Endodermal cell (in vitro differentiated cells): ENCODE data around the gene DUSP16. TPM values are rescaled to one million over a fixed set of nuclear protein-coding genes. Genes with fewer than 3 reads are reported as not detected.

Experiments used
- DNase-seq: peaks from one replicate; pipeline ENCODE4 v3.0.0-alpha.2; 2017
- H3K27ac ChIP-seq: 2 replicates; pipeline ENCODE4 v1.5.1; 2013; ENCODE audit warnings: mild to moderate bottlenecking, low read depth, low read length, moderate library complexity
- H3K27me3 ChIP-seq: 2 replicates; pipeline ENCODE4 v1.6.1; 2013; ENCODE audit warnings: mild to moderate bottlenecking, low read length, moderate library complexity; ENCODE audit not compliant: insufficient read depth, control insufficient read depth, poor library complexity, severe bottlenecking
- H3K36me3 ChIP-seq: 2 replicates; pipeline ENCODE4 v1.7.0; 2013; ENCODE audit warnings: mild to moderate bottlenecking, low read length, moderate library complexity; ENCODE audit not compliant: control insufficient read depth, insufficient read depth
- H3K4me1 ChIP-seq: one replicate; pipeline ENCODE4 v1.7.0; 2013; ENCODE audit warnings: low read length; ENCODE audit not compliant: control insufficient read depth, insufficient read depth
- H3K4me3 ChIP-seq: 2 replicates; pipeline ENCODE4 v1.5.1; 2013; ENCODE audit warnings: mild to moderate bottlenecking, low read length, moderate library complexity
- H3K9ac ChIP-seq: 2 replicates; pipeline ENCODE4 v1.6.1; 2013; ENCODE audit warnings: mild to moderate bottlenecking, low read length, moderate library complexity; ENCODE audit not compliant: poor library complexity, severe bottlenecking; ENCODE audit errors: extremely low read depth
- H3K9me3 ChIP-seq: 2 replicates; pipeline ENCODE4 v1.6.1; 2013; ENCODE audit warnings: mild to moderate bottlenecking, low read length, moderate library complexity; ENCODE audit not compliant: control insufficient read depth
- H3K27ac Mint-ChIP-seq: 2 replicates; pipeline ENCODE4 v1.8.0; 2020; ENCODE audit warnings: mixed read lengths
- H3K27me3 Mint-ChIP-seq: 2 replicates; pipeline ENCODE4 v1.8.0; 2021; ENCODE audit warnings: mild to moderate bottlenecking, mixed read lengths; ENCODE audit not compliant: insufficient read depth
- H3K36me3 Mint-ChIP-seq: 2 replicates; pipeline ENCODE4 v1.8.0; 2020; ENCODE audit warnings: low read depth, mixed read lengths
- H3K4me1 Mint-ChIP-seq: 2 replicates; pipeline ENCODE4 v1.8.0; 2020; ENCODE audit warnings: mixed read lengths
- H3K4me3 Mint-ChIP-seq: 2 replicates; pipeline ENCODE4 v1.8.0; 2020; ENCODE audit warnings: mild to moderate bottlenecking, moderate library complexity, mixed read lengths
- H3K9me3 Mint-ChIP-seq: 2 replicates; pipeline ENCODE4 v1.8.0; 2020; ENCODE audit warnings: mild to moderate bottlenecking, mixed read lengths
- WGBS, 2 experiments: methylation state at CpG; one replicate each; pipeline versions ENCODE4 v1.1.5 to v1.1.7; 2013; ENCODE audit warnings: missing lambda C conversion rate in 2 of 2, mixed read lengths in 1 of 2; ENCODE audit not compliant: insufficient coverage in 1 of 2, insufficient read length in 1 of 2; 5-methylcytosine and 5-hydroxymethylcytosine counted together
- total RNA-seq, 2 donors: library from RNA; stranded (reverse); fragmentation: NEBNext Ultra II Directional in 1 of 2; extraction: Animal tissue kit (Norgen Biotek cat#: 25700) in 1 of 2; gene quantifications; 2 replicates in 1 of 2; 3 replicates in 1 of 2; pipeline ENCODE4 v1.2.1, GENCODE V29; 2021
- TF ChIP-seq, protein P1 (sequence below): fragments of 200-600 bp; sonication (generic); conservative IDR thresholded peaks from 2 replicates; pipeline ENCODE4 v1.5.0; 2021; ENCODE audit warnings: antibody characterized with exemption, mild to moderate bottlenecking

The DUSP16 gene
- total RNA-seq, 2 donors from 2014 or later: 28.1 to 42.5 TPM

DNA sequence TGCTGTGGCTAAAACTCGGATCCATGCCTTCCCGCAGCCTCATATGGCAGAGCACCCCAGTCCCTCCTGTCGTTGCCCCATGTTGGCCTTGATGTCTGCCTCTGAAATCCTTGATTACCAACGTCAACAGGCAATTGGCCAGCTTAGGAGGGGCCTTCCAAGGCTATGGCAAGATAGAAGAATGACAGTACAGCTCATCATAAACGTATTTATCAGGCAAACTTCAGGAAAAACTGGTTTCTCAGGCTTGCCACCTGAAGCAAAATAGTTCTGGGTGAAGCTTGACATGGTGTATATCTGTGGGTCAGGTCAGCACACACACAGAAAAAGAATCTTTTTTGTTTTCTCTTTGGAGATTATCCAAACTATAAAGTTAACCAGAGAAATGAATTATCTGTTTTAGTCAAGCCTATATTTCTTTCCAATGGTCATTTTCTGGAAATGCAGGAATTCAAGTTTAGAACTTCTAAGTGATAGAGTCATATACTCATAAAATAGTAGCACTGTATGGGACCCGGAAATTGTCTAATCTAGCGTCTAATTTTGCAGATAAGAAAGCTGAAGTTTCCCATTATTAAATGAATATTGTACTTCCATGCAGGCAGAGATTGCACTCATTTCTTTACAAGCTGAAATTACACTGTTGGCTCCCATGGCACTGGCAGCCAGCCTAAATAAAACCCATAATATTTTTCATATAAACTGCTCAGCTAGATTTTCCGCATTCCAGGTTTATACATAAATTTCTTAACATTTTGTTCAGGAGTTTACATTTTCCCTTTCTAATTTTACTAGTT, 24.4 kb upstream of the DUSP16 start:
- no peaks in the 10 kb centered on the region for H3K36me3 ChIP-seq
- no peak for DNase-seq
- Mint-ChIP-seq H3K4me3 (no peak overlapping the region), H3K4me1 (peaks cover 8% of the 10 kb centered on the region), H3K27ac (no peak overlapping the region), H3K27me3 (peaks cover 10% of the 10 kb centered on the region), H3K36me3 (no peaks in the 10 kb centered on the region), H3K9me3 (no peaks in the 10 kb centered on the region)
- 93 to 97% methylated on average over 7 to 8 of the region's 8 CpGs for WGBS, 2 experiments
- H3K4me3 ChIP-seq: no peak overlapping the region
- no peak overlapping the region for H3K27ac ChIP-seq
- TF ChIP-seq, protein P1, sequence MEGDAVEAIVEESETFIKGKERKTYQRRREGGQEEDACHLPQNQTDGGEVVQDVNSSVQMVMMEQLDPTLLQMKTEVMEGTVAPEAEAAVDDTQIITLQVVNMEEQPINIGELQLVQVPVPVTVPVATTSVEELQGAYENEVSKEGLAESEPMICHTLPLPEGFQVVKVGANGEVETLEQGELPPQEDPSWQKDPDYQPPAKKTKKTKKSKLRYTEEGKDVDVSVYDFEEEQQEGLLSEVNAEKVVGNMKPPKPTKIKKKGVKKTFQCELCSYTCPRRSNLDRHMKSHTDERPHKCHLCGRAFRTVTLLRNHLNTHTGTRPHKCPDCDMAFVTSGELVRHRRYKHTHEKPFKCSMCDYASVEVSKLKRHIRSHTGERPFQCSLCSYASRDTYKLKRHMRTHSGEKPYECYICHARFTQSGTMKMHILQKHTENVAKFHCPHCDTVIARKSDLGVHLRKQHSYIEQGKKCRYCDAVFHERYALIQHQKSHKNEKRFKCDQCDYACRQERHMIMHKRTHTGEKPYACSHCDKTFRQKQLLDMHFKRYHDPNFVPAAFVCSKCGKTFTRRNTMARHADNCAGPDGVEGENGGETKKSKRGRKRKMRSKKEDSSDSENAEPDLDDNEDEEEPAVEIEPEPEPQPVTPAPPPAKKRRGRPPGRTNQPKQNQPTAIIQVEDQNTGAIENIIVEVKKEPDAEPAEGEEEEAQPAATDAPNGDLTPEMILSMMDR: no peak
- no peaks in the 10 kb centered on the region for H3K4me1 ChIP-seq
- no peak overlapping the region for H3K9ac ChIP-seq
- H3K27me3 ChIP-seq: peaks cover 13% of the 10 kb centered on the region
- H3K9me3 ChIP-seq: no peaks in the 10 kb centered on the region

DNA sequence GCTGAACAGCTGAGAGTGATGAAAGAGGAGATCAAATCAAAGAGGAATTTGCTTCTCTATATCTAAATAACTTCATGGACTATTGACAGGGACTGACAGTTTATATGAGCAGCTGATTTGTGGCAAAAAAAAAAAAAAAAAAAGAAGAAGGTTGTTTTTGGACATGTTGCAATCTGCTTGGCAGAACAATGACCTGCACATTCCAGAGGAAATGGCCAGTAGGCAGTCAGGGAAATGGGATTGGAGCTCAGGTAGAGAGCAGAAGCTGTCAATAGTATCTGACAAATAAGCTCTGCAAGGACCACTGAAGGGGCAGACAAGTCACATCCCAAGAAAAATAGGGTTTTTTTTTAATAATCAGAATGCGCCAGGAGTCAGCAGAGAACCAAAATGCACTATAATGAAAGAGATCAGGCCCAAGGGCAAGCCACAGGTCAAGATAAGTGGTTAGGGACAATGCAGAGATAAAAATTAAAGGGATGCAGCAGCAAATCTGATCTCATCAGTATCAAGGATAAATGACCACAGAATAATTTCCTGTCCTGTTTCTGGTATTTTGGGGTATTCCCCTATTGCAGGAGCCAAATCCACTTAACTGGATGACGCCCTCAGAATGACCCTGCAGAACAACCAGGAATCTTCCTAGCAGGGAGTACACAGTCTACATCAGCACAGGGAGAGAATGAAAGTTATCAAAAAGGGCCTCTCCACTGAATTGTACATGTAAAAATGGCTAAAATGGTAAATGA, 22.6 kb upstream of the DUSP16 start:
- Histone ChIP-seq H3K36me3 (no peaks in the 10 kb centered on the region), H3K4me3 (no peak overlapping the region), H3K27ac (no peak overlapping the region), H3K9me3 (no peaks in the 10 kb centered on the region), H3K4me1 (no peaks in the 10 kb centered on the region), H3K27me3 (peaks cover 13% of the 10 kb centered on the region), H3K9ac (no peak overlapping the region)
- Mint-ChIP-seq H3K4me3 (no peak overlapping the region), H3K27me3 (peaks cover 8% of the 10 kb centered on the region), H3K9me3 (no peaks in the 10 kb centered on the region), H3K36me3 (no peaks in the 10 kb centered on the region), H3K4me1 (peaks cover 8% of the 10 kb centered on the region), H3K27ac (no peak overlapping the region)
- WGBS, 2 experiments: 88% methylated on average over 1 to 2 of the region's 2 CpGs
- TF ChIP-seq, protein P1: no peak
- peak; percentile 59 for DNase-seq

DNA sequence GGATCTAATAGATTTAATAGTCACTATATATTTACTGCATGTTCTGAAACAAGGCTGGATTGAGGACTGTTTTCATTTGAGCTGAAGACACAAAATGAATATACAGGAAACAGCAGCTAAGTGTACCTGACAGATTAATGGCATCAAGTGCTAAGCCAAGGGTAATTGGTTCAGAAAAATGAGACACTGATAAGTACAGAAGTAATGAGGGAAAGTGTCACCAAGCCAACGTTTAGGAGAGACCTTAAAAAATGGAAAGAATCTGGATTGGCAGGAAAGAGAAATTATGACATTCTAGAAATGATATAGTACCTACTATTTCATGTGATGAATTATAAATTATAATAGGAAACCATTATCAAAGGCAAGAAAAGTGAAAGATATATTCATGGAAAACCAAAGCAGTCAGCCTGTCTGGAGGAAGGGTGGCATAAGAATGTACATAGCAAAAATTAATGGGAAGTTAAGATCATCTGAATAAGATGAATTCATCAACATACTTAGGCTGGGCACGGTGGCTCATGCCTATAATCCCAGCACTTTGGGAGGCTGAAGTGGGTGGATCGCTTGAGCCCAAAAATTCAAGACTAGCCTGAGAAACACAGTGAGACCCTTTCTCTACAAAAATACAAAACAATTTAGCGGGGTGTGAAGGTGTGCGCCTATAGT, 21.0 kb upstream of the DUSP16 start:
- H3K9ac ChIP-seq: no peak overlapping the region
- 87% methylated on average over 3 to 5 of the region's 5 CpGs for WGBS, 2 experiments

More for the DNA sequence above, 21.0 kb upstream of the DUSP16 start:
- Histone ChIP-seq H3K27ac (no peak overlapping the region), H3K9me3 (no peaks in the 10 kb centered on the region), H3K4me1 (no peaks in the 10 kb centered on the region), H3K27me3 (no peaks in the 10 kb centered on the region), H3K4me3 (no peak overlapping the region), H3K36me3 (no peaks in the 10 kb centered on the region)
- no peak for DNase-seq
- Mint-ChIP-seq H3K4me3 (no peak overlapping the region), H3K4me1 (peaks cover 8% of the 10 kb centered on the region), H3K27ac (no peak overlapping the region), H3K36me3 (no peaks in the 10 kb centered on the region), H3K9me3 (no peaks in the 10 kb centered on the region), H3K27me3 (no peaks in the 10 kb centered on the region)
- TF ChIP-seq, protein P1: no peak
